ENCODE measurements around the gene ABCF1.
A peak's percentile ranks its signal among the peaks of the same experiment; 100 is the strongest.
"Not testable (repeated sequence)": the region's sequence is repeated elsewhere in the genome, so short reads cannot be mapped to it uniquely, and the experiment has no call there.

Gene ABCF1

GRCh38 chr6:30571075-30571761, at the start of gene ABCF1:
ABCF1 (plus strand) TSS chr6:30571442; CDS start chr6:30571488, 46 bp downstream.
- peak; percentile 98 to 100 (median 99) for DNase-seq

GRCh38 chr6:30521952-30522351, 49.3 kb upstream of the ABCF1 start:
- DNase-seq: not testable (repeated sequence)

- not testable (repeated sequence) for DNase-seq
Measured at GRCh38 chr6:30526444-30526843, 44.8 kb upstream of the ABCF1 start.

- not testable (repeated sequence) for DNase-seq
Measured at GRCh38 chr6:30529349-30529875, 41.8 kb upstream of the ABCF1 start.

GRCh38 chr6:30530014-30530413, 41.2 kb upstream of the ABCF1 start:
- DNase-seq: no peak

GRCh38 chr6:30533460-30534294, 37.6 kb upstream of the ABCF1 start:
- DNase-seq: no peak

- DNase-seq: no peak
Measured at GRCh38 chr6:30537931-30538330, 33.3 kb upstream of the ABCF1 start.

- DNase-seq: peak; percentile 45 to 70 (median 62)
Measured at GRCh38 chr6:30541515-30542403, 29.5 kb upstream of the ABCF1 start.

GRCh38 chr6:30542404-30542725, 28.9 kb upstream of the ABCF1 start:
- DNase-seq: no peak

- no peak for DNase-seq
Measured at GRCh38 chr6:30542915-30543314, 28.3 kb upstream of the ABCF1 start.

- DNase-seq: no peak
Measured at GRCh38 chr6:30543821-30544220, 27.4 kb upstream of the ABCF1 start.

GRCh38 chr6:30544666-30545272, 26.5 kb upstream of the ABCF1 start:
- no peak for DNase-seq

GRCh38 chr6:30547454-30547853, 23.8 kb upstream of the ABCF1 start:
- DNase-seq: no peak

- no peak for DNase-seq
Measured at GRCh38 chr6:30548375-30548774, 22.9 kb upstream of the ABCF1 start.

- DNase-seq: no peak
Measured at GRCh38 chr6:30554404-30554803, 16.8 kb upstream of the ABCF1 start.

GRCh38 chr6:30554962-30555815, 16.1 kb upstream of the ABCF1 start:
- no peak for DNase-seq

GRCh38 chr6:30555816-30556065, 15.5 kb upstream of the ABCF1 start:
- DNase-seq: no peak

GRCh38 chr6:30556066-30556905, 15.0 kb upstream of the ABCF1 start, which contains the start of gene GNL1:
GNL1 (minus strand) TSS chr6:30556489; CDS start chr6:30556203, 286 bp downstream.
- DNase-seq: peak; percentile 98 to 99 (median 98)

GRCh38 chr6:30556906-30557682, 14.1 kb upstream of the ABCF1 start, which contains the start of gene PRR3:
PRR3 (plus strand) TSS chr6:30557295; CDS start chr6:30557345, 50 bp downstream.
- DNase-seq: peak; percentile 68 to 86 (median 76)

- DNase-seq: peak in 1 of 4 experiments; percentile 31
Measured at GRCh38 chr6:30557683-30557981, 13.6 kb upstream of the ABCF1 start.
